Osteocyte (in vitro differentiated cells): Measurements from ENCODE around the gene COMMD2. TPM values are rescaled to one million over a fixed set of nuclear protein-coding genes. Genes with fewer than 3 reads are reported as not detected.

ENCODE experiments used
- DNase-seq: peaks from one replicate; pipeline ENCODE4 v3.0.0; 2021; ENCODE audit warnings: mixed read lengths; ENCODE audit not compliant: unreplicated experiment; ENCODE audit errors: extremely low spot score
- H3K27ac Mint-ChIP-seq: one replicate; pipeline ENCODE4 v1.8.0; 2021; ENCODE audit warnings: mild to moderate bottlenecking, mixed read lengths; ENCODE audit not compliant: unreplicated experiment
- H3K27me3 Mint-ChIP-seq: one replicate; pipeline ENCODE4 v1.8.0; 2021; ENCODE audit warnings: mixed read lengths; ENCODE audit not compliant: unreplicated experiment
- H3K36me3 Mint-ChIP-seq: one replicate; pipeline ENCODE4 v1.8.0; 2021; ENCODE audit warnings: mixed read lengths; ENCODE audit not compliant: unreplicated experiment
- H3K4me1 Mint-ChIP-seq: one replicate; pipeline ENCODE4 v1.8.0; 2021; ENCODE audit warnings: mixed read lengths; ENCODE audit not compliant: unreplicated experiment
- H3K4me3 Mint-ChIP-seq: one replicate; pipeline ENCODE4 v1.8.0; 2021; ENCODE audit warnings: mild to moderate bottlenecking, moderate library complexity, mixed read lengths; ENCODE audit not compliant: unreplicated experiment
- H3K9me3 Mint-ChIP-seq: one replicate; pipeline ENCODE4 v1.8.0; 2021; ENCODE audit warnings: mixed read lengths; ENCODE audit not compliant: unreplicated experiment
- CTCF ChIP-seq: fragments of 200-600 bp; sonication (generic); IDR thresholded peaks from 2 replicates; pipeline ENCODE4 v1.5.0; 2021; ENCODE audit warnings: antibody characterized with exemption, mild to moderate bottlenecking, moderate library complexity
- total RNA-seq: library from RNA; stranded (reverse); gene quantifications from 2 replicates; pipeline ENCODE4 v1.2.1, GENCODE V29; 2021

The COMMD2 gene
- total RNA-seq, 1 donor from 2014 or later, result 49.7 TPM

- Mint-ChIP-seq H3K27me3 (no peaks in the 10 kb centered on the region), H3K36me3 (peaks cover 19% of the 10 kb centered on the region), H3K4me3 (peak overlapping the region; percentile 9), H3K9me3 (no peaks in the 10 kb centered on the region), H3K4me1 (peaks cover 21% of the 10 kb centered on the region), H3K27ac (peak overlapping the region; percentile 72)
- no peak for TF ChIP-seq CTCF
- DNase-seq, result no peak
These were observed 15.9 kb downstream of the COMMD2 start for GRCh38 chr3:149736175-149736952.

GRCh38 chr3:149732234-149732633 is 20.1 kb downstream of the COMMD2 start:
- Mint-ChIP-seq H3K27ac (no peak overlapping the region), H3K27me3 (no peaks in the 10 kb centered on the region), H3K4me3 (no peak overlapping the region), H3K4me1 (peaks cover 21% of the 10 kb centered on the region), H3K9me3 (no peaks in the 10 kb centered on the region), H3K36me3 (no peaks in the 10 kb centered on the region)
- no peak for TF ChIP-seq CTCF
- no peak for DNase-seq

- peaks cover 1% of the 10 kb centered on the region for H3K9me3 Mint-ChIP-seq
These were observed 24.6 kb downstream of the COMMD2 start for GRCh38 chr3:149727656-149728055.

GRCh38 chr3:149726716-149727407 is 25.4 kb downstream of the COMMD2 start:
- Mint-ChIP-seq H3K4me1 (no peaks in the 10 kb centered on the region), H3K27ac (no peak overlapping the region), H3K4me3 (no peak overlapping the region), H3K36me3 (peaks cover 3% of the 10 kb centered on the region), H3K27me3 (no peaks in the 10 kb centered on the region), H3K9me3 (peaks cover 8% of the 10 kb centered on the region)
- DNase-seq, result no peak
- TF ChIP-seq CTCF, result no peak

More at GRCh38 chr3:149727656-149728055, 24.6 kb downstream of the COMMD2 start:
- no peak for TF ChIP-seq CTCF
- Mint-ChIP-seq H3K27me3 (no peaks in the 10 kb centered on the region), H3K4me3 (no peak overlapping the region), H3K36me3 (peaks cover 1% of the 10 kb centered on the region), H3K4me1 (no peaks in the 10 kb centered on the region), H3K27ac (no peak overlapping the region)
- no peak for DNase-seq

GRCh38 chr3:149723781-149724180 is 28.5 kb downstream of the COMMD2 start:
- H3K36me3 Mint-ChIP-seq, result peaks cover 9% of the 10 kb centered on the region
- no peaks in the 10 kb centered on the region for H3K27me3 Mint-ChIP-seq
- no peak for TF ChIP-seq CTCF
- H3K4me3 Mint-ChIP-seq, result no peak overlapping the region
- DNase-seq, result no peak
- H3K27ac Mint-ChIP-seq, result no peak overlapping the region
- peaks cover 19% of the 10 kb centered on the region for H3K9me3 Mint-ChIP-seq
- H3K4me1 Mint-ChIP-seq, result no peaks in the 10 kb centered on the region
